ENCODE results near the gene RAD51B. TPM values are rescaled to one million over a fixed set of nuclear protein-coding genes. Genes with fewer than 3 reads are reported as not detected.

RAD51B gene
- total and polyA plus RNA-seq, 8 donors: 1.8 to 30.7 (median 15.3) TPM

DNA sequence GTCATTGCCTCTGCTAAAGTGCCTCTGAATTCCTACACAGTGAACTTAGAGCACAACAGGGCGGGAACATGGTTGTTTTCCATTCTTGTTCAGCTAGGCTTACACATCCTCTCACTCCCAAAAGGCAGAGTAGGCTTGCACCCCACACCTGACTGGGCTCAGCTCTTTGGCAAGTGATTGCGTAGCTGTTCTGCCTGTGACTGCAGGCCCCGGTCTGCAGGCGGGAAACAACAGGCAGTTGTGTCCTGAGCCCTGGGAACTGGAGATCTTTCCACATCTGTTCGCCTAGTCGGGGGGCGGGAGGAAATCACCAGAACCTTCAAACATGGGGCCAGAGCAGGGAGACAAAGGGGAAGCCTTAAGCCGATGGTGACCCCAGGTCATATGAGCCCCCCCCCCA is 698.6 kb downstream of the RAD51B start:
- Histone ChIP-seq H3K27me3 (no peaks in the 10 kb centered on the region), H3K4me3 (no peak overlapping the region), H3K27ac (peak overlapping the region in 3 of 5 donors; percentile 89 to 91 (median 89)), H3K9me3 (no peaks in the 10 kb centered on the region), H3K4me1 (peaks cover 46 to 93% (median 61%) of the 10 kb centered on the region in 4 donors), H3K36me3 (no peaks in the 10 kb centered on the region)
- intact Hi-C loops (cut with DNase I; ENCODE audit: low total_unique reads): no loop called here
- 67 to 90% (median 83%) methylated on average over 1 to 8 of the region's 8 CpGs for WGBS, 5 donors
- peak in 1 of 2 donors; percentile 68 for DNase-seq
- TF ChIP-seq EP300 (IDR thresholded peaks at IDR 0.05): no peak
- TF ChIP-seq POLR2A (IDR thresholded peaks at IDR 0.05): no peak
- TF ChIP-seq, protein P1, sequence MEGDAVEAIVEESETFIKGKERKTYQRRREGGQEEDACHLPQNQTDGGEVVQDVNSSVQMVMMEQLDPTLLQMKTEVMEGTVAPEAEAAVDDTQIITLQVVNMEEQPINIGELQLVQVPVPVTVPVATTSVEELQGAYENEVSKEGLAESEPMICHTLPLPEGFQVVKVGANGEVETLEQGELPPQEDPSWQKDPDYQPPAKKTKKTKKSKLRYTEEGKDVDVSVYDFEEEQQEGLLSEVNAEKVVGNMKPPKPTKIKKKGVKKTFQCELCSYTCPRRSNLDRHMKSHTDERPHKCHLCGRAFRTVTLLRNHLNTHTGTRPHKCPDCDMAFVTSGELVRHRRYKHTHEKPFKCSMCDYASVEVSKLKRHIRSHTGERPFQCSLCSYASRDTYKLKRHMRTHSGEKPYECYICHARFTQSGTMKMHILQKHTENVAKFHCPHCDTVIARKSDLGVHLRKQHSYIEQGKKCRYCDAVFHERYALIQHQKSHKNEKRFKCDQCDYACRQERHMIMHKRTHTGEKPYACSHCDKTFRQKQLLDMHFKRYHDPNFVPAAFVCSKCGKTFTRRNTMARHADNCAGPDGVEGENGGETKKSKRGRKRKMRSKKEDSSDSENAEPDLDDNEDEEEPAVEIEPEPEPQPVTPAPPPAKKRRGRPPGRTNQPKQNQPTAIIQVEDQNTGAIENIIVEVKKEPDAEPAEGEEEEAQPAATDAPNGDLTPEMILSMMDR (IDR thresholded peaks at IDR 0.05): no peak
- no peak for TF ChIP-seq POLR2AphosphoS5 (IDR thresholded peaks at IDR 0.05)

DNA sequence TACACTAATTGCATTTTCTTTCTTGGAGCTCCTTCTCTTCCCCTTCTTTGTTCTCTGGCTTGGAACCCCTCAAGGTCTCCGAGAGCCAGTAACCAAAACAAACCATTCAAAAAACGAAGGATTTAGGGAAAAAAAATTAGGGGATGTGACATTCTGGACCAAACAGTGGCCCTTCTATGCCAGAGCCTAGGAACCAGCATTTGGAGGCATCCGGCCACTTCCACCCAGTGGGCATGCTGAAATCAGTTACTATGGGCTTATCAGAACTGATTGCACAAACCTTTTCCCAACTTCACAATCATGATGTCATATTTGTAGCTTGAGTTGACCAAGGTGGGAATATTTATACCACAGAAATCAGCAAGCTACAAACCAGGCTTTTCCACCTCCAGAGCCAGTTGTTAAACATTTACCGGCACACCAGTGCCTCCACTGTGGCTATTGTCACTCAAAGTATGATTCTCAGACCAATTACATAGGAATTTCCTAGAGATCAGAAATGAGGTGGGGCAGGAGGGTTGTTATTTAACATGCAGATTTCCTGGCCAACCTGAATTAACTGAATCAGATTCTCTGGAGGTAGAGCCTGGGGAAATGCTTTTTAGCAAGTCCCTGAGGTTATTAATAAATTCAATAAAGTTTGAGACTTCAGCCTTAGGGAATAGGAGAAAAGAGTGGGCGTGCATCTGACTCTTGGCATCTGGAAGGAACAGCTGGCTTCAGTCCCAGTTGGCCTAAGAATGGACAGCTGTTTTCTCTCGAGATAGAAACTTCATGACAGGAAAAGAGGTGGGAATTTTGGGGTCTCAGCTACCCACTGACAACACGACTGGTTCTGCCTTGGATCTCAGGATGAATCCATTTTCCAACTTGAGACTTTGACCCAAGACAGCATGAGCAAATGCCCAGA is 699.4 kb downstream of the RAD51B start:
- DNase-seq: peak in 1 of 2 donors; percentile 83
- H3K4me1 ChIP-seq: peaks cover 41 to 93% (median 62%) of the 10 kb centered on the region in 4 donors
- 35 to 49% (median 40%) methylated on average over 7 of the region's 7 CpGs for WGBS, 5 donors
- no peak overlapping the region for H3K4me3 ChIP-seq
- H3K27me3 ChIP-seq: no peaks in the 10 kb centered on the region
- TF ChIP-seq POLR2A (IDR thresholded peaks at IDR 0.05): no peak
- peak in 1 of 3 donors; percentile 38 for TF ChIP-seq POLR2AphosphoS5 (IDR thresholded peaks at IDR 0.05)
- TF ChIP-seq EP300 (IDR thresholded peaks at IDR 0.05): no peak
- TF ChIP-seq, protein P1 (IDR thresholded peaks at IDR 0.05): no peak
- H3K9me3 ChIP-seq: no peaks in the 10 kb centered on the region
- H3K27ac ChIP-seq: peak overlapping the region in 4 of 5 donors; percentile 85 to 91 (median 89)
- intact Hi-C loops (cut with DNase I; ENCODE audit: low total_unique reads): no loop called here
- no peaks in the 10 kb centered on the region for H3K36me3 ChIP-seq

DNA sequence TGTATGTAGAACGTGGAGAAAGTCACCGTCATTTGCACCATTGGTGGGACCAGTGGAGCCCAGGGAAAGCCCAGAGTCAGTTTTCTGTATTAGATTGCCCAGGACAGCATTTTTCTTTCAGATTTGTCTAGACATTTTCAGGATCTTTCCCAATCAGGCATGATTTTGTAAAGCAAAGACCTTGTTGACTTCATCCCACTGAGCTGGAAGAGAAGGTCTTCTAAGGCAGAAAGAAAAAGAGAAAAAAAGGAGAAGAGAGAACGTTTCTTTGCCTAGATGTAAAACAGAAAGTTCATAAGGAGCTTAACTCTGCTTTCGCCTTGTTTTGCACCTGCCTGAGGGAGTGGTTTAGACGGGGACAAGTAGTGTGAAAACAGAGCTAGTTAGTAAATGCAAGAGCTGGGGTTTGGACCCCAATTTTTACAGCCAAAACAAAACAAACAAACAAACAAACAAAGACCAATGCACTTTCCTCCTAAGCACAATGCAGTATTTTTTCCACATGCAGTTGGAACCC is 700.1 kb downstream of the RAD51B start:
- no peak for DNase-seq
- H3K4me3 ChIP-seq: no peak overlapping the region
- no peaks in the 10 kb centered on the region for H3K27me3 ChIP-seq
- peaks cover 41 to 93% (median 57%) of the 10 kb centered on the region in 4 donors for H3K4me1 ChIP-seq
- 52 to 63% (median 56%) methylated on average over 5 of the region's 5 CpGs for WGBS, 5 donors
- intact Hi-C loops (cut with DNase I; ENCODE audit: low total_unique reads): no loop called here
- no peaks in the 10 kb centered on the region for H3K36me3 ChIP-seq
- H3K27ac ChIP-seq: peak overlapping the region in 4 of 5 donors; percentile 85 to 91 (median 89)
- H3K9me3 ChIP-seq: no peaks in the 10 kb centered on the region
- TF ChIP-seq POLR2A (IDR thresholded peaks at IDR 0.05) (no peak), POLR2AphosphoS5 (IDR thresholded peaks at IDR 0.05) (no peak), EP300 (IDR thresholded peaks at IDR 0.05) (no peak)
- TF ChIP-seq, protein P1 (IDR thresholded peaks at IDR 0.05): no peak

DNA sequence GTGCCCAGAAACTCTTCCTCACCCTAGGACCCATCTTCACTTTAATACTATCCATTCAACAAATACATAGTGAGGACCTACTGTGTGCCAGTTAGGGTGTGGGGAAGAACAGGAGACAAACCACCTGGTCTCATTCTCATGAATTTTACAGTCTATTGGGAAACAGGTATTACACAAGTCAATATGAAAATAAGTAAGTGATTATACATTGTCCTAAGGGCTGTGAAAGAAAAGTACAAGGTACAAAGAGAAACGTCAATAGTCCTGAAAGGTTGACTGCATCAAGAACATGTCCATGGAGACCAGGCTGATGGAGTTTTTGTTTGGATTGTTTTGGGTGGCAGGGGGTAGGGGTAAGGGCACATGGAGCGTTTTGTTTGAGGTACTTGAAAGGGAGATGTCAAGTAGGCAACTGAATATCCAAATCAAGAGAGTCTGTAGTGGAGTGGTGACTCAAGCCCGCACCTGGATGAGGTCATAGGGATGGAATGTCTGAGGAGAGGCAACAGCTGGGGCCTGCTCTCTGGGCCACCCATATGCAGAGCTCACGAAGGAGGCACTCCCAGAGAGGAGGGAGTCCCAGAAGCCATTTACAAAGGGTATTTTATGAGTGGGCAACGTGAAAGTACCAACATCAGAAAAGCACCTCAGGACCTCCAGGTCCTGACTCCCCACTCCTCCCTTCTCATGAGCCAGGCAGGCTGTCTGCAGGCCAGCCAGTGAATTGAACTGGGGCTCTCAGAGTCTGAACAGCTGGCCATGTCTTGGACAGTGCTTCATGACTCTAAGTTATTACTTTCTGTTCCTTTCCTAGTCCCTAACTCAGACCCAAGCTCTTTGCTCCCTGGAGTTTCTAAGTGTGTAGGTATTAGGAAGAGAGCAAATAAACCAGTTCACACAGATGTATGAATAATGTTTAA is 701.3 kb downstream of the RAD51B start:
- H3K27ac ChIP-seq: peak overlapping the region; percentile 85 to 91 (median 89)
- TF ChIP-seq POLR2AphosphoS5 (IDR thresholded peaks at IDR 0.05): no peak
- TF ChIP-seq POLR2A (IDR thresholded peaks at IDR 0.05): no peak
- TF ChIP-seq, protein P1 (IDR thresholded peaks at IDR 0.05): no peak
- TF ChIP-seq EP300 (IDR thresholded peaks at IDR 0.05): no peak

More for the DNA sequence above, 701.3 kb downstream of the RAD51B start:
- Histone ChIP-seq H3K4me3 (no peak overlapping the region), H3K4me1 (peaks cover 41 to 84% (median 58%) of the 10 kb centered on the region in 4 donors), H3K27me3 (no peaks in the 10 kb centered on the region), H3K9me3 (no peaks in the 10 kb centered on the region), H3K36me3 (no peaks in the 10 kb centered on the region)
- DNase-seq: peak; percentile 64 to 92
- 34 to 63% (median 43%) methylated on average over 5 of the region's 5 CpGs for WGBS, 5 donors
- intact Hi-C loops (cut with DNase I; ENCODE audit: low total_unique reads): no loop called here
